ENCODE measurements around the gene LANCL1.
"Not testable (repeated sequence)": the region's sequence is repeated elsewhere in the genome, so short reads cannot be mapped to it uniquely, and the experiment has no call there.

LANCL1 gene

GRCh38 chr2:210459407-210459806 is 17.2 kb downstream of the LANCL1 start:
- DNase-seq (ENCODE audit: low read depth), result no peak

GRCh38 chr2:210458395-210458794 is 18.2 kb downstream of the LANCL1 start:
- no peak for DNase-seq (ENCODE audit: low read depth)

GRCh38 chr2:210456571-210456970 is 20.0 kb downstream of the LANCL1 start:
- DNase-seq (ENCODE audit: low read depth), result no peak

- no peak for DNase-seq (ENCODE audit: low read depth)
These were observed 22.2 kb downstream of the LANCL1 start for GRCh38 chr2:210454336-210454735.

- no peak for DNase-seq (ENCODE audit: low read depth)
These were observed 24.4 kb downstream of the LANCL1 start for GRCh38 chr2:210452194-210452593.

GRCh38 chr2:210450942-210451341 is 25.6 kb downstream of the LANCL1 start:
- DNase-seq (ENCODE audit: low read depth), result not testable (repeated sequence)

- no peak for DNase-seq (ENCODE audit: low read depth)
These were observed 30.8 kb downstream of the LANCL1 start for GRCh38 chr2:210445732-210446131.

- no peak for DNase-seq (ENCODE audit: low read depth)
These were observed 31.3 kb downstream of the LANCL1 start for GRCh38 chr2:210445116-210445707.

GRCh38 chr2:210443527-210443926 is 33.0 kb downstream of the LANCL1 start:
- no peak for DNase-seq (ENCODE audit: low read depth)

GRCh38 chr2:210442878-210443277 is 33.7 kb downstream of the LANCL1 start:
- DNase-seq (ENCODE audit: low read depth), result no peak

GRCh38 chr2:210442457-210442856 is 34.1 kb downstream of the LANCL1 start:
- no peak for DNase-seq (ENCODE audit: low read depth)

- no peak for DNase-seq (ENCODE audit: low read depth)
These were observed 36.4 kb downstream of the LANCL1 start for GRCh38 chr2:210440206-210440605.

GRCh38 chr2:210435439-210435838 is 41.1 kb downstream of the LANCL1 start:
- DNase-seq (ENCODE audit: low read depth), result no peak

GRCh38 chr2:210432633-210433032 is 43.9 kb downstream of the LANCL1 start:
- no peak for DNase-seq (ENCODE audit: low read depth)

GRCh38 chr2:210429403-210430137 is 47.0 kb downstream of the LANCL1 start:
- no peak for DNase-seq (ENCODE audit: low read depth)

GRCh38 chr2:210428393-210429179 is 48.0 kb downstream of the LANCL1 start:
- DNase-seq (ENCODE audit: low read depth), result no peak

GRCh38 chr2:210427309-210427708 is 49.2 kb downstream of the LANCL1 start:
- DNase-seq (ENCODE audit: low read depth), result not testable (repeated sequence)

GRCh38 chr2:210422366-210422765 is 54.2 kb downstream of the LANCL1 start:
- DNase-seq (ENCODE audit: low read depth), result no peak

GRCh38 chr2:210421916-210422315 is 54.6 kb downstream of the LANCL1 start:
- DNase-seq (ENCODE audit: low read depth), result no peak

GRCh38 chr2:210412660-210413059 is 63.9 kb downstream of the LANCL1 start:
- no peak for DNase-seq (ENCODE audit: low read depth)

GRCh38 chr2:210410542-210410941 is 66.0 kb downstream of the LANCL1 start:
- no peak for DNase-seq (ENCODE audit: low read depth)

GRCh38 chr2:210399440-210400041 is 77.0 kb downstream of the LANCL1 start:
- DNase-seq (ENCODE audit: low read depth), result no peak

- no peak for DNase-seq (ENCODE audit: low read depth)
These were observed 84.1 kb downstream of the LANCL1 start for GRCh38 chr2:210392469-210392881.

Data from stimulated activated CD8-positive, alpha-beta memory T cell treated with anti-CD3 and anti-CD28 coated beads, Interleukin-4, amount 100 ng/mL, for 24 hours (primary cell).